Large intestine (tissue), 3 donors: ENCODE measurements around the gene CDH1. TPM values are rescaled to one million over a fixed set of nuclear protein-coding genes. Genes with fewer than 3 reads are reported as not detected.

Source experiments
- DNase-seq, 2 donors: peaks; one replicate each; pipeline versions ENCODE4 v3.0.0 to v3.0.0-alpha.2; 2013
- H3K27ac ChIP-seq: one replicate; pipeline ENCODE4 v1.5.1; 2013; ENCODE audit warnings: low read length
- H3K27me3 ChIP-seq: 2 replicates; pipeline ENCODE4 v1.6.1; 2013; ENCODE audit warnings: low read length; ENCODE audit not compliant: control insufficient read depth, insufficient read depth
- H3K36me3 ChIP-seq: 2 replicates; pipeline ENCODE4 v1.6.1; 2013; ENCODE audit warnings: low read length; ENCODE audit not compliant: control insufficient read depth, insufficient read depth
- H3K4me1 ChIP-seq: one replicate; pipeline ENCODE4 v1.6.1; 2013; ENCODE audit warnings: low read length; ENCODE audit not compliant: control insufficient read depth, insufficient read depth
- H3K4me3 ChIP-seq: one replicate; pipeline ENCODE4 v1.5.1; 2013; ENCODE audit warnings: low read length
- H3K9me3 ChIP-seq: one replicate; pipeline ENCODE4 v1.6.1; 2013; ENCODE audit warnings: mild to moderate bottlenecking, low read depth, low read length, moderate library complexity; ENCODE audit not compliant: control insufficient read depth
- WGBS: methylation state at CpG from one replicate; pipeline ENCODE4 v1.1.5; 2013; ENCODE audit warnings: low lambda C conversion rate; ENCODE audit not compliant: insufficient coverage; 5-methylcytosine and 5-hydroxymethylcytosine counted together
- polyA plus RNA-seq: library from polyadenylated mRNA; unstranded; fragments of 120-200 nt; gene quantifications from one replicate; pipeline ENCODE4 v1.2.1, GENCODE V29; 2013

CDH1 gene
- polyA plus RNA-seq, 1 donor, result 341 TPM

DNA sequence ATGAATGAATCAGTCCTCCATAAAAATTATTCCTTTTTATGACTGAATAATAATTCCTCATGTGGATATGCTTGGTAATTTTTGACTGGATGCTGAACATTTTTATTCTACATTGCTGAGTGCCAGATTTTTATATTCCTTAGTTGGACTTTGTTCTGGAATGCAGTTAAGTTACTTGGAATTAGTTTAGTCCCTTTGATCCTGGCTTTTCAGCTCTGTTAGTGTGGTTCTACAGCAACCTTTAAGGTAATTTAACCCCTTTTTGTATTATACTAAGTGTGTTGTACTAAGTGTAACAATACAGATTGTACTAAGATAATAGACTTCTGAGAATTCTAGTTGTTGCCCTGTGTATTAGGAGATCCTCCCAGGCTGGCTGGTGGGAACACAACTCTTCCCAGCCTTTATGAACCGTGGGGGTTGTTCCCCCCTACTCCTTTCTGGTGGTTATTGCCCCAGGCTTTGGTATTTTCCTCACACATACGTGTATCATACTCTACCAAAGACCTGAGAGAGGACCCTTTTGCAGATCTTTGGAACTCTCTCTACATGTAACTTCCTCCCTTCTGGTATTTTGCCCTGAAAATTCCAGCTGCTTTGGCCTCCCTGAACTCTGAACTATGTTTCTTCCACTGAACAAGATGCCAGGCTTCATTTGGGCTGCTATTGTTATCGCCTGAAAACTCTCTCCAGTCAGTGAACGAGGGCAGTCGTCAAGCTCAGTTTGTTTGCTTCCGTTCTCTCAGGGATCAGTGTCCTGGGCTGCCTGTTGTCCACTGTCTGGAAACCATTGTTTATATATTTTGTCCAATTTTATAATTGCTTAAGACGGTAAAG lies 136.8 kb downstream of the CDH1 start:
- Histone ChIP-seq H3K27ac (no peak overlapping the region), H3K9me3 (peaks cover 8% of the 10 kb centered on the region), H3K4me3 (no peak overlapping the region), H3K27me3 (no peaks in the 10 kb centered on the region), H3K36me3 (no peaks in the 10 kb centered on the region), H3K4me1 (peaks cover 6% of the 10 kb centered on the region)
- peak; percentile 26 to 57 for DNase-seq
- WGBS, result 60% methylated on average over 1 of the region's 7 CpGs

DNA sequence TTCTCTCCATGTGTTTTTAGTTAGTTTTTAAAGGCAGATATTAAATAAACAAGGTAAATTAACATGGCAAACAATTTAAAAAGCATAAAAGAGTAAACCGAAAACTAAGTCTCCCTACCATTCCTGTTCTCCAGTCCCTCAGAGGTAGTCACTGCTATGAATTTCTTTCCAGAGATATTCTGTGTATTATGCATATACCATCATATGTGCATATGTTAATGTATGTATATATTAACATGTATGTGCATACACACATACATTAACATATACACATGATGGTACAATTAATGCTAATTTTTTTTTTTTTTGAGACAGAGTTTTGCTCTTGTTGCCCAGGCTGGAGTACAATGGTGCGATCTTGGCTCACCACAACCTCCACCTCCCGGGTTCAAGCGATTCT lies 138.8 kb downstream of the CDH1 start:
- H3K36me3 ChIP-seq, result peaks cover 3% of the 10 kb centered on the region
- no peaks in the 10 kb centered on the region for H3K27me3 ChIP-seq
- no peak overlapping the region for H3K27ac ChIP-seq
- peaks cover 8% of the 10 kb centered on the region for H3K9me3 ChIP-seq
- H3K4me1 ChIP-seq, result peaks cover 6% of the 10 kb centered on the region
- no peak for DNase-seq
- WGBS, result 100% methylated on average over 1 of the region's 4 CpGs
- no peak overlapping the region for H3K4me3 ChIP-seq

DNA sequence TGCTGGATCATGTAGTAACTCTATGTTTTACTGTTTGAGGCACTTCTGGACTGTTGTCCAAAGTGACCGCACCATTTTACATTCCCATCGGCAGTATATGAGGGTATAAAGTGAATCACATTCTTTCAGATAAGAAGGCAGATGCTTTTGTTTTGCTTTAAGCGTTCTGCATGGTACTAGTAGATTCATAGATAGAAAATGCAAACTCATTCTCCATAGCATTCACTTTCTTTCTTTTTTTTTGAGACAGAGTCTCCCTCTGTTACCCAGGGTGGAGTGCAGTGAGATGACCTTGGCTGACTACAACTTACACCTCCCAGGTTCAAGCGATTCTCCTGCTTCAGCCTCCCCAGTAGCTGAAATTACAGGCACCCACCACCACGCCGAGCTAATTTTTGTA lies 146.6 kb downstream of the CDH1 start:
- WGBS, result no CpG with 5 or more reads among the region's 6 CpGs
- DNase-seq, result no peak
- Histone ChIP-seq H3K4me1 (no peaks in the 10 kb centered on the region), H3K27ac (no peak overlapping the region), H3K4me3 (no peak overlapping the region), H3K27me3 (no peaks in the 10 kb centered on the region), H3K36me3 (peaks cover 5% of the 10 kb centered on the region), H3K9me3 (no peaks in the 10 kb centered on the region)

DNA sequence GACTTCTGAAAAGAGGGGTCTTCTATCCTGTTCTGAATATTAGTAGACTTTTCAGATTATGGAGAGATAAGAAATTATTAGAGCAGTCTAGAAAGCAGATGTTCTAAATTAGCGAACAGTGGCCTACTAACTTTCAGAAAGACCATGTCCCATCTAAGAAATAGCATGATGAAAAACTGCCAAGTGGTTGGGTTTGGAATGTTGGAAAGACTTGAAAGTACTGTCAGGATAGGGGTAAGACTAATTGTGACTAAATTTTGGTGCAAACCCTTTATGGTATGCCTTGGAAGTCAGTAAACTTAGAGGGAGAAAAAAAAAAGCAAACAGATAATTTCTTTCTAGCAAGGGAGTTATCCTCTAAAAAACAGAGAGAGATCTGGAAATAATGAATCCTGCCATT lies 147.3 kb downstream of the CDH1 start:
- DNase-seq, result no peak
- Histone ChIP-seq H3K27ac (no peak overlapping the region), H3K9me3 (no peaks in the 10 kb centered on the region), H3K4me1 (no peaks in the 10 kb centered on the region), H3K4me3 (no peak overlapping the region), H3K27me3 (no peaks in the 10 kb centered on the region), H3K36me3 (peaks cover 5% of the 10 kb centered on the region)
- WGBS, result 67% methylated on average over 1 of the region's 1 CpG

Other genes with a start within 250 kb of the CDH1 start
- 19.4 TPM for gene ZFP90, start 198.0 kb upstream of the CDH1 start, polyA plus RNA-seq
- gene CDH3, start 92.0 kb upstream of the CDH1 start, polyA plus RNA-seq, result 5.1 TPM
- 4.5 TPM for gene TANGO6, start 106.2 kb downstream of the CDH1 start, polyA plus RNA-seq